ENCODE results near the gene FSTL4.

Gene FSTL4

GRCh38 chr5:133235696-133236426, 376.5 kb downstream of the FSTL4 start:
- Histone ChIP-seq H3K36me3 (ENCODE audit: control insufficient read depth in 2 of 2, insufficient read depth in 2 of 2, low read length in 2 of 2) (no peaks in the 10 kb centered on the region), H3K27me3 (ENCODE audit: control insufficient read depth in 1 of 2, insufficient read depth in 2 of 2, low read length in 2 of 2) (no peaks in the 10 kb centered on the region), H3K9ac (ENCODE audit: low read length in 2 of 2) (no peak overlapping the region), H3K9me3 (ENCODE audit: control insufficient read depth in 2 of 2, low read length in 2 of 2) (no peaks in the 10 kb centered on the region), H3K4me1 (ENCODE audit: control insufficient read depth, insufficient read depth, low read length) (no peaks in the 10 kb centered on the region), H3K4me3 (ENCODE audit: low read length in 2 of 2) (no peak overlapping the region), H3K27ac (ENCODE audit: low read length) (no peak overlapping the region)

DNA sequence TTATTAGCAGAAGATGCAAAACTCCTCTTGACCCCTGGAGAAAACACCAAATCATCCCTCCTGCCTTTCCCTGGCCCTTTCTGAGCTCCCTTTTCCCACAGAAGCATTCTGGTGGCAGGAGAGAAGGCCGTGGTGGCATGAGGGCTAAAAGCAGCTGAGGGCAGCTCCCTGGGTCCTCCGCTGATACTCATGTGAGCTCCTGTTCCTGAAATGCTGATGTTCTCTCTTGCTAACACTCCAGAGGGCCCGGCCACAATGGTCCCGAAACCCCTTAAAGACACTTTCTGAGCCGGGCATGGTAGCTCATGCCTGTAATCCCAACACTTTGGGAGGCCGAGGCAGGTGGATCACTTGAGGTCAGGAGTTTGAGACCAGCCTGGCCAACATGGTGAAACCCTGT, 377.4 kb downstream of the FSTL4 start:
- Histone ChIP-seq H3K27ac (ENCODE audit: low read length) (no peak overlapping the region), H3K4me3 (ENCODE audit: low read length in 2 of 2) (no peak overlapping the region), H3K27me3 (ENCODE audit: control insufficient read depth in 1 of 2, insufficient read depth in 2 of 2, low read length in 2 of 2) (no peaks in the 10 kb centered on the region), H3K9ac (ENCODE audit: low read length in 2 of 2) (no peak overlapping the region), H3K9me3 (ENCODE audit: control insufficient read depth in 2 of 2, low read length in 2 of 2) (no peaks in the 10 kb centered on the region), H3K36me3 (ENCODE audit: control insufficient read depth in 2 of 2, insufficient read depth in 2 of 2, low read length in 2 of 2) (no peaks in the 10 kb centered on the region), H3K4me1 (ENCODE audit: control insufficient read depth, insufficient read depth, low read length) (no peaks in the 10 kb centered on the region)

GRCh38 chr5:133234273-133234672, 378.1 kb downstream of the FSTL4 start:
- no peaks in the 10 kb centered on the region for H3K4me1 ChIP-seq (ENCODE audit: control insufficient read depth, insufficient read depth, low read length)
- no peaks in the 10 kb centered on the region for H3K9me3 ChIP-seq (ENCODE audit: control insufficient read depth in 2 of 2, low read length in 2 of 2)
- H3K9ac ChIP-seq (ENCODE audit: low read length in 2 of 2): no peak overlapping the region
- no peaks in the 10 kb centered on the region for H3K36me3 ChIP-seq (ENCODE audit: control insufficient read depth in 2 of 2, insufficient read depth in 2 of 2, low read length in 2 of 2)
- H3K4me3 ChIP-seq (ENCODE audit: low read length in 2 of 2): no peak overlapping the region
- no peaks in the 10 kb centered on the region for H3K27me3 ChIP-seq (ENCODE audit: control insufficient read depth in 1 of 2, insufficient read depth in 2 of 2, low read length in 2 of 2)
- H3K27ac ChIP-seq (ENCODE audit: low read length): no peak overlapping the region

GRCh38 chr5:133233616-133234015, 378.7 kb downstream of the FSTL4 start:
- Histone ChIP-seq H3K27me3 (ENCODE audit: control insufficient read depth in 1 of 2, insufficient read depth in 2 of 2, low read length in 2 of 2) (no peaks in the 10 kb centered on the region), H3K4me1 (ENCODE audit: control insufficient read depth, insufficient read depth, low read length) (no peaks in the 10 kb centered on the region), H3K4me3 (ENCODE audit: low read length in 2 of 2) (no peak overlapping the region), H3K9me3 (ENCODE audit: control insufficient read depth in 2 of 2, low read length in 2 of 2) (no peaks in the 10 kb centered on the region), H3K9ac (ENCODE audit: low read length in 2 of 2) (no peak overlapping the region), H3K27ac (ENCODE audit: low read length) (no peak overlapping the region), H3K36me3 (ENCODE audit: control insufficient read depth in 2 of 2, insufficient read depth in 2 of 2, low read length in 2 of 2) (no peaks in the 10 kb centered on the region)

DNA sequence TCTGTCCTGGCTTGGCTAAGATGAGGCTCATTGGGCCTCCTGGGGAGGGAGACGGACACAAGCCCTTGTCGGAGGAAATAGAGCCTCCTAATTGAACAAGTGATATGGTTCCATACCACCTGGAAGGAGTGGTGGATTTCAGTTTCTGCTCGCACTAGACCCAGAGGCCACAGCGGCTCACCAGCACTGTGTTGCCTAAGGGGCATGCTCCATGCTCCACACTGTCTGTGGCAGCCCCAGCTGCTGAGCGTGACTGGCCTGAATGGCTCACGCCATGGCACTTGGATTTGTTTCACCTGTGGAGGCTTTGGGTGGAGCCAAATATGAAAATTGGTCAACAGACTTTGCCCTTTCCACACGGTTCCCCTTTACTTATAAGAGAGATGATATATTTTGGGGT, 379.4 kb downstream of the FSTL4 start:
- H3K36me3 ChIP-seq (ENCODE audit: control insufficient read depth in 2 of 2, insufficient read depth in 2 of 2, low read length in 2 of 2): no peaks in the 10 kb centered on the region
- no peaks in the 10 kb centered on the region for H3K4me1 ChIP-seq (ENCODE audit: control insufficient read depth, insufficient read depth, low read length)
- H3K9ac ChIP-seq (ENCODE audit: low read length in 2 of 2): no peak overlapping the region
- no peak overlapping the region for H3K4me3 ChIP-seq (ENCODE audit: low read length in 2 of 2)
- no peaks in the 10 kb centered on the region for H3K27me3 ChIP-seq (ENCODE audit: control insufficient read depth in 1 of 2, insufficient read depth in 2 of 2, low read length in 2 of 2)
- H3K9me3 ChIP-seq (ENCODE audit: control insufficient read depth in 2 of 2, low read length in 2 of 2): no peaks in the 10 kb centered on the region
- no peak overlapping the region for H3K27ac ChIP-seq (ENCODE audit: low read length)

DNA sequence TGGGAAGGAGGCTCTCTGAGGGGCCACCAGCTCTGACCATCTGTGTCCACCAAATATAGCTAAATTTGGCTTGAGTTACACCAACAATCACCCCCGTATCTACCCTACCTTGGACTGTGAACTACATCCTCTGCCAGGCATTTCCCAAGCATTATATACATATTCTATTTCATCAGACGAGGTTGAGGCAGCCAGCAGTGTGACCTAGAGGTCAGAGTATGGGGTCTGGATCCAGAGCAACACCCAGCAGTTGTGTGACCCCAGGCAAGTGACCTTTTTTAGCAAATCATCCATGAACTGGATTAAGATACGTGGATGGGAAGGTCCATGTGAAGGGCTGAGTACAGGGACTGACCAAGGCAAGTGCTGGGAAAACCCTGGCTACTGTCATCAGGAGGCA, 379.9 kb downstream of the FSTL4 start:
- Histone ChIP-seq H3K4me1 (ENCODE audit: control insufficient read depth, insufficient read depth, low read length) (no peaks in the 10 kb centered on the region), H3K4me3 (ENCODE audit: low read length in 2 of 2) (no peak overlapping the region), H3K9me3 (ENCODE audit: control insufficient read depth in 2 of 2, low read length in 2 of 2) (no peaks in the 10 kb centered on the region), H3K36me3 (ENCODE audit: control insufficient read depth in 2 of 2, insufficient read depth in 2 of 2, low read length in 2 of 2) (no peaks in the 10 kb centered on the region), H3K27me3 (ENCODE audit: control insufficient read depth in 1 of 2, insufficient read depth in 2 of 2, low read length in 2 of 2) (no peaks in the 10 kb centered on the region), H3K27ac (ENCODE audit: low read length) (no peak overlapping the region), H3K9ac (ENCODE audit: low read length in 2 of 2) (no peak overlapping the region)

- Histone ChIP-seq H3K36me3 (ENCODE audit: control insufficient read depth in 2 of 2, insufficient read depth in 2 of 2, low read length in 2 of 2) (no peaks in the 10 kb centered on the region), H3K4me1 (ENCODE audit: control insufficient read depth, insufficient read depth, low read length) (no peaks in the 10 kb centered on the region), H3K4me3 (ENCODE audit: low read length in 2 of 2) (no peak overlapping the region), H3K9me3 (ENCODE audit: control insufficient read depth in 2 of 2, low read length in 2 of 2) (no peaks in the 10 kb centered on the region), H3K9ac (ENCODE audit: low read length in 2 of 2) (no peak overlapping the region), H3K27me3 (ENCODE audit: control insufficient read depth in 1 of 2, insufficient read depth in 2 of 2, low read length in 2 of 2) (no peaks in the 10 kb centered on the region), H3K27ac (ENCODE audit: low read length) (no peak overlapping the region)
Observed at GRCh38 chr5:133232011-133232410, 380.3 kb downstream of the FSTL4 start.

DNA sequence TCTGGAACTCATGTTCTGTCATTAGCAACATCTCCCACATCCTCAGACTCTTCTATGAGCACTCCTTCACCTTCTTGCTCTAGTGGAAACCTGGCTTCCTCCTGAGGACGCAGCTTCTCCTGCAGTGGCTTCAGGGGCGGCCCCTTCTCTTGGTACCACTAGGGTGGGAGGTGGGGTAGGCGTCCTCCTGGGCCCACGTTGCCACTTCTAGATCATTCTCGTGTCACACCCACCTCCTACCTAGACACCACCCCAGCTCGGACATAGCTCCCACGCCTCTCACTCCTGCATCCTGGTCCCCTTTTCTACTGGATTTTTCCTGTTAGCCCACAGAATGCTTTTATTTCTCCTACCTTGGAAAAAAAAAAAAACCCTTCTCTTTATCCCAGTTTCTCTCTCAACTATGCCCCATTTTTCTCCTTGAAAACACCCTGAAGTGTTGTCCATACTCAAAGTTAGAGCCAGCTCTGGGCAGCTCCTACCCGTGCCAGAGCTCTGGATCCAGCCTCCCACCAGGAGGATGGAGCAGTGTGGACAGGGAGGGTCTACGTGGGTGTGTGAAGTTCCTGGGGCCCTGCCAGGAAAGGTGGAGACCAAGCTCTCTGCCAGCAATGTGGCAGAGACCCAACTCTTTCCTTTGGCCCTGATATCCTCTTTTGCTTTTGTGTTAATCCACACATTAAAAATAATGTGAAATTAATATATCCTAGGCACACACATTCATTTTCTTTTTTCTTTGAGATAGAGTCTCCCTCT, 381.3 kb downstream of the FSTL4 start:
- peaks cover 4% of the 10 kb centered on the region for H3K4me1 ChIP-seq (ENCODE audit: control insufficient read depth, insufficient read depth, low read length)
- H3K4me3 ChIP-seq (ENCODE audit: low read length in 2 of 2): no peak overlapping the region
- H3K9ac ChIP-seq (ENCODE audit: low read length in 2 of 2): no peak overlapping the region
- H3K9me3 ChIP-seq (ENCODE audit: control insufficient read depth in 2 of 2, low read length in 2 of 2): no peaks in the 10 kb centered on the region
- no peaks in the 10 kb centered on the region for H3K36me3 ChIP-seq (ENCODE audit: control insufficient read depth in 2 of 2, insufficient read depth in 2 of 2, low read length in 2 of 2)
- H3K27me3 ChIP-seq (ENCODE audit: control insufficient read depth in 1 of 2, insufficient read depth in 2 of 2, low read length in 2 of 2): no peaks in the 10 kb centered on the region
- no peak overlapping the region for H3K27ac ChIP-seq (ENCODE audit: low read length)

- H3K9me3 ChIP-seq (ENCODE audit: control insufficient read depth in 2 of 2, low read length in 2 of 2): no peaks in the 10 kb centered on the region
- H3K36me3 ChIP-seq (ENCODE audit: control insufficient read depth in 2 of 2, insufficient read depth in 2 of 2, low read length in 2 of 2): no peaks in the 10 kb centered on the region
- H3K27ac ChIP-seq (ENCODE audit: low read length): no peak overlapping the region
- no peak overlapping the region for H3K4me3 ChIP-seq (ENCODE audit: low read length in 2 of 2)
- H3K4me1 ChIP-seq (ENCODE audit: control insufficient read depth, insufficient read depth, low read length): peaks cover 9% of the 10 kb centered on the region
- H3K9ac ChIP-seq (ENCODE audit: low read length in 2 of 2): no peak overlapping the region
- no peaks in the 10 kb centered on the region for H3K27me3 ChIP-seq (ENCODE audit: control insufficient read depth in 1 of 2, insufficient read depth in 2 of 2, low read length in 2 of 2)
Observed at GRCh38 chr5:133229931-133230664, 382.2 kb downstream of the FSTL4 start.

- H3K9ac ChIP-seq (ENCODE audit: low read length in 2 of 2): no peak overlapping the region
- H3K4me1 ChIP-seq (ENCODE audit: control insufficient read depth, insufficient read depth, low read length): peaks cover 9% of the 10 kb centered on the region
- no peak overlapping the region for H3K4me3 ChIP-seq (ENCODE audit: low read length in 2 of 2)
- H3K27ac ChIP-seq (ENCODE audit: low read length): no peak overlapping the region
- no peaks in the 10 kb centered on the region for H3K36me3 ChIP-seq (ENCODE audit: control insufficient read depth in 2 of 2, insufficient read depth in 2 of 2, low read length in 2 of 2)
- no peaks in the 10 kb centered on the region for H3K9me3 ChIP-seq (ENCODE audit: control insufficient read depth in 2 of 2, low read length in 2 of 2)
- no peaks in the 10 kb centered on the region for H3K27me3 ChIP-seq (ENCODE audit: control insufficient read depth in 1 of 2, insufficient read depth in 2 of 2, low read length in 2 of 2)
Observed at GRCh38 chr5:133228316-133228715, 384.0 kb downstream of the FSTL4 start.

All from stomach smooth muscle (tissue), 2 donors.